Measurements from ENCODE around the gene HOXC11. TPM values are rescaled to one million over a fixed set of nuclear protein-coding genes. Genes with fewer than 3 reads are reported as not detected.

Gene HOXC11
- total RNA-seq, 1 donor from 2014 or later: not detected

- DNase-seq (ENCODE audit: low spot score): no peak
These were observed 48.6 kb downstream of the HOXC11 start for GRCh38 chr12:54021432-54022013.

- DNase-seq (ENCODE audit: low spot score): no peak
These were observed 50.3 kb downstream of the HOXC11 start for GRCh38 chr12:54022960-54023884.

GRCh38 chr12:54024127-54024526 lies 51.2 kb downstream of the HOXC11 start:
- DNase-seq (ENCODE audit: low spot score): no peak

GRCh38 chr12:54024581-54025305 lies 51.8 kb downstream of the HOXC11 start:
- DNase-seq (ENCODE audit: low spot score): no peak

GRCh38 chr12:54025499-54026405 lies 52.8 kb downstream of the HOXC11 start:
- DNase-seq (ENCODE audit: low spot score): no peak

- no peak for DNase-seq (ENCODE audit: low spot score)
These were observed 53.9 kb downstream of the HOXC11 start for GRCh38 chr12:54026640-54027441.

Other genes starting within 250 kb of the HOXC11 start
- gene CALCOCO1, start 245.7 kb upstream of the HOXC11 start, total RNA-seq: 188 TPM
- gene CISTR, start 221.1 kb upstream of the HOXC11 start, total RNA-seq: not detected
- not detected for gene HOXC13, start 34.3 kb upstream of the HOXC11 start, total RNA-seq
- not detected for gene HOXC12, start 18.2 kb upstream of the HOXC11 start, total RNA-seq
- not detected for gene HOTAIR, start 1.8 kb downstream of the HOXC11 start, total RNA-seq
- not detected for gene HOXC10, start 12.0 kb downstream of the HOXC11 start, total RNA-seq
- gene HOXC9, start 27.0 kb downstream of the HOXC11 start, total RNA-seq: not detected
- gene HOXC8, start 35.9 kb downstream of the HOXC11 start, total RNA-seq: not detected
- 0.26 TPM for gene HOXC6, start 55.3 kb downstream of the HOXC11 start, total RNA-seq
- gene HOXC5, start 59.9 kb downstream of the HOXC11 start, total RNA-seq: not detected
- 0.89 TPM for gene HOXC4, start 80.7 kb downstream of the HOXC11 start, total RNA-seq
- gene SMUG1, start 215.9 kb downstream of the HOXC11 start, total RNA-seq: 29.8 TPM

Data from mucosa of gallbladder (tissue), 1 donor.